ENCODE data around the gene MYH14. TPM values are rescaled to one million over a fixed set of nuclear protein-coding genes. Genes with fewer than 3 reads are reported as not detected.

Gene MYH14
- total and polyA plus RNA-seq, 2 experiments from 2014 or later = 40.9 to 64.4 TPM

DNA sequence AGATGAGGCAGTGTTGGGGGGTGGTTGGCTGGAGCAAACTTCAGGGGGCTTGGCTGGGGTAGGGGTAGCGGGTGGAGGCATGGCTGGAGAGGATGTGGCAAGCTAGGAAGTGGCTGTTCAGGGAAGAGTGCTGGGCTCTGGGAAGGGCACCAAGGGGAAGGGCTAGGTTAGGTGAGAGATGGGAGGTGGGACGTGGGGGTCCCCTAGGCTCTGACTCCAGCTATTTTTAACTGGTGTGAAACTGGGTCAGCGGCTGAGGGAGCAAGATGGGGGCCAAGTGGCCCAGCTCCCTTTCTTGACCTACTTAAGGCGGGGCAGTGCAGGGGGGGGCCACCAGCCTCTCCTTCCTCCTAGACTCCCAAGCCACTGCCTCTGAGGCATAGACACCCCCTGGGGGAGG is 118.4 kb downstream of the MYH14 start:
- DNase-seq (ENCODE audit: low spot score) = no peak
- no peak overlapping the region for H3K27ac ChIP-seq
- H4K20me1 ChIP-seq (ENCODE audit: insufficient read depth, poor library complexity, severe bottlenecking) = peaks cover 3% of the 10 kb centered on the region
- 94% methylated on average over 3 of the region's 4 CpGs for WGBS (ENCODE audit: low lambda C conversion rate, missing lambda C conversion rate)
- no peaks in the 10 kb centered on the region for H3K79me2 ChIP-seq
- no peaks in the 10 kb centered on the region for H3K9me2 ChIP-seq (replicated peaks; ENCODE audit: insufficient read depth)
- TF ChIP-seq EZH2 (IDR thresholded peaks at IDR 0.05; ENCODE audit: borderline replicate concordance) (no peak), EZH2phosphoT487 (IDR thresholded peaks at IDR 0.05; ENCODE audit: low read depth, severe bottlenecking, unreplicated experiment) (no peak)
- TF ChIP-seq, protein P1, sequence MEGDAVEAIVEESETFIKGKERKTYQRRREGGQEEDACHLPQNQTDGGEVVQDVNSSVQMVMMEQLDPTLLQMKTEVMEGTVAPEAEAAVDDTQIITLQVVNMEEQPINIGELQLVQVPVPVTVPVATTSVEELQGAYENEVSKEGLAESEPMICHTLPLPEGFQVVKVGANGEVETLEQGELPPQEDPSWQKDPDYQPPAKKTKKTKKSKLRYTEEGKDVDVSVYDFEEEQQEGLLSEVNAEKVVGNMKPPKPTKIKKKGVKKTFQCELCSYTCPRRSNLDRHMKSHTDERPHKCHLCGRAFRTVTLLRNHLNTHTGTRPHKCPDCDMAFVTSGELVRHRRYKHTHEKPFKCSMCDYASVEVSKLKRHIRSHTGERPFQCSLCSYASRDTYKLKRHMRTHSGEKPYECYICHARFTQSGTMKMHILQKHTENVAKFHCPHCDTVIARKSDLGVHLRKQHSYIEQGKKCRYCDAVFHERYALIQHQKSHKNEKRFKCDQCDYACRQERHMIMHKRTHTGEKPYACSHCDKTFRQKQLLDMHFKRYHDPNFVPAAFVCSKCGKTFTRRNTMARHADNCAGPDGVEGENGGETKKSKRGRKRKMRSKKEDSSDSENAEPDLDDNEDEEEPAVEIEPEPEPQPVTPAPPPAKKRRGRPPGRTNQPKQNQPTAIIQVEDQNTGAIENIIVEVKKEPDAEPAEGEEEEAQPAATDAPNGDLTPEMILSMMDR (IDR thresholded peaks at IDR 0.05; ENCODE audit: poor library complexity) = no peak
- no peaks in the 10 kb centered on the region for H3K36me3 ChIP-seq (replicated peaks; ENCODE audit: insufficient read depth, low read depth)
- no peak overlapping the region for H3K4me2 ChIP-seq
- no peak overlapping the region for H2AFZ ChIP-seq
- H3K4me3 ChIP-seq = no peak overlapping the region
- peaks cover 4% of the 10 kb centered on the region for H3K4me1 ChIP-seq (ENCODE audit: insufficient read depth)
- H3K27me3 ChIP-seq = peaks cover 18% of the 10 kb centered on the region
- H3K9me3 ChIP-seq (ENCODE audit: low read depth) = no peaks in the 10 kb centered on the region

DNA sequence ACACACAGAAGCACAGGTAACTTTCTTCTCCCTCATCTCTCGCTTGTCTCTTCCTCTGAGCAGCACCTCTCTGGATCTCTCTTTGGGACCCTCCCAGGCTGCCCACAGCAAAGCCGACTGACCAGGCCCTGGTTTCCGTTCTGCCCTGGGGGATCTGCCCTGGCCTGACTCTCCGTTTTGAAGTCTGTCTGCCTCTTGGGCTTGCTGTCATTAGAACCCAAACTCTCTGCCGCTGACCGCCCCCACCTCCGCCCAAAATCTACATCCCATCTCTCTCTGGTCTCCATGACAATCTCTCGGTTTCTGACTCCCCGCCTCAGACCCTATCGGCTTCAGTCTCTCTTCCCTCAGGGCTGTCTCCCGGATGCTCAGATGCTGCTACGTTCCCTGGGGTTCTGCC is 118.8 kb downstream of the MYH14 start:
- Histone ChIP-seq H3K27ac (no peak overlapping the region), H4K20me1 (ENCODE audit: insufficient read depth, poor library complexity, severe bottlenecking) (peaks cover 3% of the 10 kb centered on the region), H3K4me1 (ENCODE audit: insufficient read depth) (peaks cover 4% of the 10 kb centered on the region), H2AFZ (no peak overlapping the region), H3K9me2 (replicated peaks; ENCODE audit: insufficient read depth) (no peaks in the 10 kb centered on the region), H3K9me3 (ENCODE audit: low read depth) (no peaks in the 10 kb centered on the region), H3K36me3 (replicated peaks; ENCODE audit: insufficient read depth, low read depth) (no peaks in the 10 kb centered on the region), H3K4me2 (no peak overlapping the region), H3K27me3 (peaks cover 22% of the 10 kb centered on the region), H3K4me3 (no peak overlapping the region), H3K79me2 (no peaks in the 10 kb centered on the region)
- no peak for DNase-seq (ENCODE audit: low spot score)
- TF ChIP-seq EZH2 (IDR thresholded peaks at IDR 0.05; ENCODE audit: borderline replicate concordance) (no peak), EZH2phosphoT487 (IDR thresholded peaks at IDR 0.05; ENCODE audit: low read depth, severe bottlenecking, unreplicated experiment) (no peak)
- TF ChIP-seq, protein P1 (IDR thresholded peaks at IDR 0.05; ENCODE audit: poor library complexity) = no peak
- 86% methylated on average over 12 of the region's 12 CpGs for WGBS (ENCODE audit: low lambda C conversion rate, missing lambda C conversion rate)

DNA sequence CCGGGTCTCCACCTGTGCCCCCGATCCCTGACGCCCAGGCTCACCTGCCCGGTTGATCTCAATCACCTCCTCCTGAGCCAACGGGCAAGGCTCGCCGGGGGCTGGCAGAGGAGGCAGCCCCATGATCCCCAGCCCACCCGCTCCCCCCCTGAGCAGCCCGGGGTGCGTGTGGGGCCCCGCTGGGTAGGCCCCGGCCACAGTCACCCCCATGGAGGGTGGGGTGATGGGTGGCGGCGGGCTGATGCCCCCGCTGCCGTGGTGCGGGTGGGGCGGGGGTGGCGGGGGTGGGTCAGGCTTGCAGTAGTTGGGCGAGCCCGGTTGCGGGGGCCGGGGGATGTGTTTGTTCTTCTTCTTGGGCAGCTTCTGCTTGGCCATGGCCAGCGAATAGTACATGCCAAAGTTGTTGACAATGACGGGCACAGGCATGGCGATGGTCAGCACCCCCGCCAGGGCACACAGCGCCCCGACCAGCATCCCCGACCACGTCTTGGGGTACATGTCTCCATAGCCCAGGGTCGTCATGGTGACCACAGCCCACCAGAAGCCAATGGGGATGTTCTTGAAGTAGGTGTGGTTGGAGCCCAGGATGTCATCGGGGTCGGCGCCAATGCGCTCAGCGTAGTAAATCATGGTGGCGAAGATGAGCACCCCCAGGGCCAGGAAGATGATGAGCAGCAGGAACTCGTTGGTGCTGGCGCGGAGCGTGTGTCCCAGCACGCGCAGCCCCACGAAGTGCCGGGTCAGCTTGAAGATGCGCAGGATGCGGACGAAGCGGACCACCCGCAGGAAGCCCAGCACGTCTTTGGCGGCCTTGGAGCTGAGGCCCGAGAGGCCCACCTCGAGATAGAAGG is 119.7 kb downstream of the MYH14 start:
- Histone ChIP-seq H3K27ac (no peak overlapping the region), H3K4me1 (ENCODE audit: insufficient read depth) (peaks cover 4% of the 10 kb centered on the region), H3K36me3 (replicated peaks; ENCODE audit: insufficient read depth, low read depth) (no peaks in the 10 kb centered on the region), H4K20me1 (ENCODE audit: insufficient read depth, poor library complexity, severe bottlenecking) (peaks cover 3% of the 10 kb centered on the region), H3K4me2 (no peak overlapping the region), H3K9me3 (ENCODE audit: low read depth) (no peaks in the 10 kb centered on the region), H3K79me2 (no peaks in the 10 kb centered on the region), H3K4me3 (no peak overlapping the region), H2AFZ (no peak overlapping the region), H3K27me3 (peaks cover 23% of the 10 kb centered on the region), H3K9me2 (replicated peaks; ENCODE audit: insufficient read depth) (no peaks in the 10 kb centered on the region)
- 96% methylated on average over 35 of the region's 55 CpGs for WGBS (ENCODE audit: low lambda C conversion rate, missing lambda C conversion rate)
- TF ChIP-seq EZH2 (IDR thresholded peaks at IDR 0.05; ENCODE audit: borderline replicate concordance) (no peak), EZH2phosphoT487 (IDR thresholded peaks at IDR 0.05; ENCODE audit: low read depth, severe bottlenecking, unreplicated experiment) (no peak)
- TF ChIP-seq, protein P1 (IDR thresholded peaks at IDR 0.05; ENCODE audit: poor library complexity) = no peak
- DNase-seq (ENCODE audit: low spot score) = no peak
